ENCODE data around the gene HINFP. TPM values are rescaled to one million over a fixed set of nuclear protein-coding genes. Genes with fewer than 3 reads are reported as not detected.

HINFP gene
- total and polyA plus RNA-seq, 4 donors: 10.4 to 24.5 (median 17.8) TPM

- H3K4me3 ChIP-seq: no peak overlapping the region
- TF ChIP-seq CTCF (IDR thresholded peaks at IDR 0.05; ENCODE audit: control extremely low read depth, extremely low read depth): no peak
- no peak overlapping the region for H3K9ac ChIP-seq (ENCODE audit: insufficient read depth in 1 of 2, low read length in 2 of 2)
- 57 to 72% methylated on average over 6 of the region's 6 CpGs for WGBS, 2 donors
- peaks cover 5 to 25% (median 16%) of the 10 kb centered on the region in 4 donors for H3K36me3 ChIP-seq (ENCODE audit: control insufficient read depth in 4 of 4, insufficient read depth in 4 of 4, low read length in 4 of 4)
- H3K27ac ChIP-seq (ENCODE audit: low read depth in 1 of 2, low read length in 1 of 2): no peak overlapping the region
- H3K9me3 ChIP-seq (ENCODE audit: control insufficient read depth in 4 of 4, insufficient read depth in 3 of 4, low read length in 3 of 4): peaks cover 0 to 2% (median 0%) of the 10 kb centered on the region in 4 donors
- peaks cover 4 to 28% (median 8%) of the 10 kb centered on the region in 5 donors for H3K4me1 ChIP-seq (ENCODE audit: control insufficient read depth in 5 of 5, insufficient read depth in 5 of 5, low read length in 5 of 5)
- DNase-seq: no peak
- no peaks in the 10 kb centered on the region for H3K27me3 ChIP-seq (ENCODE audit: control insufficient read depth in 3 of 3, insufficient read depth in 3 of 3, low read length in 2 of 3)
- no peak for ATAC-seq (ENCODE audit: insufficient read depth, low FRiP score)
Observed at GRCh38 chr11:119099711-119100110, 21.7 kb upstream of the HINFP start.

- Histone ChIP-seq H3K27me3 (ENCODE audit: control insufficient read depth in 3 of 3, insufficient read depth in 3 of 3, low read length in 2 of 3) (no peaks in the 10 kb centered on the region), H3K4me1 (ENCODE audit: control insufficient read depth in 5 of 5, insufficient read depth in 5 of 5, low read length in 5 of 5) (peaks cover 4 to 28% (median 8%) of the 10 kb centered on the region in 5 donors), H3K4me3 (peak overlapping the region; percentile 73), H3K27ac (ENCODE audit: low read depth in 1 of 2, low read length in 1 of 2) (peak overlapping the region in 1 of 2 donors; percentile 1), H3K9ac (ENCODE audit: insufficient read depth in 1 of 2, low read length in 2 of 2) (no peak overlapping the region), H3K9me3 (ENCODE audit: control insufficient read depth in 4 of 4, insufficient read depth in 3 of 4, low read length in 3 of 4) (peaks cover 0 to 2% (median 0%) of the 10 kb centered on the region in 4 donors), H3K36me3 (ENCODE audit: control insufficient read depth in 4 of 4, insufficient read depth in 4 of 4, low read length in 4 of 4) (peaks cover 5 to 25% (median 16%) of the 10 kb centered on the region in 4 donors)
- DNase-seq: peak in 1 of 3 donors; percentile 42
- TF ChIP-seq CTCF (IDR thresholded peaks at IDR 0.05; ENCODE audit: control extremely low read depth, extremely low read depth): no peak
- WGBS, 2 donors: 50 to 58% methylated on average over 11 of the region's 11 CpGs
- no peak for ATAC-seq (ENCODE audit: insufficient read depth, low FRiP score)
Observed at GRCh38 chr11:119100246-119100970, 21.0 kb upstream of the HINFP start.

- Histone ChIP-seq H3K4me3 (peak overlapping the region; percentile 73), H3K4me1 (ENCODE audit: control insufficient read depth in 5 of 5, insufficient read depth in 5 of 5, low read length in 5 of 5) (peaks cover 4 to 22% (median 10%) of the 10 kb centered on the region in 5 donors), H3K36me3 (ENCODE audit: control insufficient read depth in 4 of 4, insufficient read depth in 4 of 4, low read length in 4 of 4) (peaks cover 5 to 25% (median 16%) of the 10 kb centered on the region in 4 donors), H3K9me3 (ENCODE audit: control insufficient read depth in 4 of 4, insufficient read depth in 3 of 4, low read length in 3 of 4) (peaks cover 0 to 2% (median 0%) of the 10 kb centered on the region in 4 donors), H3K9ac (ENCODE audit: insufficient read depth in 1 of 2, low read length in 2 of 2) (peak overlapping the region; percentile 74 to 85), H3K27me3 (ENCODE audit: control insufficient read depth in 3 of 3, insufficient read depth in 3 of 3, low read length in 2 of 3) (no peaks in the 10 kb centered on the region), H3K27ac (ENCODE audit: low read depth in 1 of 2, low read length in 1 of 2) (peak overlapping the region; percentile 77 to 92)
- DNase-seq (peak in 1 of 3 donors; percentile 33), ATAC-seq (ENCODE audit: insufficient read depth, low FRiP score) (peak; percentile 24)
- WGBS, 2 donors: 1% methylated on average over 29 of the region's 29 CpGs
- TF ChIP-seq CTCF (IDR thresholded peaks at IDR 0.05; ENCODE audit: control extremely low read depth, extremely low read depth): no peak
Observed at GRCh38 chr11:119100994-119101758, 20.2 kb upstream of the HINFP start.
